ENCODE measurements around the gene TDRD7. TPM values are rescaled to one million over a fixed set of nuclear protein-coding genes. Genes with fewer than 3 reads are reported as not detected.
A peak's percentile ranks its signal among the peaks of the same experiment; 100 is the strongest.

The TDRD7 gene
- total RNA-seq, 3 donors from 2014 or later (not counting 1 experiment from before 2014, with no cell fraction given) = 9.8 to 16.4 (median 16.3) TPM

DNA sequence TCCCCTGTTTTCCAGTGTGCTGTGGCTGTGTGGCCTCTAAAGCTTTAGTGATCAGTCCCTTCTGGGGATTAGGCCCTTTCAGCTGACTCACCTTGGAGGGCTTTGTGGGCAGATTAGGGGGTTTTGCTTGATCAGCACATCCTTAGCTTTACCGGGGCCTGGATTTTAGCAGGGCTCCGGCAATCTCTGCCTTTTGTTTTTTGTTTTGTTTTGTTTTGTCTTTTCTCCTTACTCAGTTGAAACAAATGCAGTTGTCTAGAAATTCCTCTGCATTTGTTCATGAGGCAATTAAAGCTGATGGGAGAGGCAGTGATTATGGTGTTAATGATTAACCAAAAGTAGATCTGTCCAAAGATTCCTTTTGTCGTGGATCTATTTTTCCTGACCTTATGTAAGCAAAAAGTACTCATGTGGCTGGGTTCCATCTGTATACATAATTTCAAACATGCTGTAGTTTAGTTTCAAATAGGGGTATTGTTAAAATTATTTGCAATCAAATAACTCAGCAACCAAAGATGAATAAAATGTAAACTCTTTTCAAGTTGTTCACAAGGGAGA is 5.2 kb upstream of the TDRD7 start:
- Mint-ChIP-seq H3K27me3 (ENCODE audit: low read depth in 2 of 2) (peaks cover 27 to 49% of the 10 kb centered on the region in 2 donors), H3K9me3 (peaks cover 2 to 4% of the 10 kb centered on the region in 2 donors), H3K4me1 (peaks cover 6% of the 10 kb centered on the region in 2 donors), H3K36me3 (peaks cover 14% of the 10 kb centered on the region), H3K4me3 (no peak overlapping the region), H3K27ac (no peak overlapping the region)
- no peaks in the 10 kb centered on the region for H3K36me3 ChIP-seq (ENCODE audit: control insufficient read depth, insufficient read depth, low read length)
- ATAC-seq = no peak
- 94% methylated on average over 2 of the region's 3 CpGs for WGBS (ENCODE audit: insufficient coverage)
- intact Hi-C loops (cut with micrococcal nuclease) = no loop called here
- H3K27me3 ChIP-seq (ENCODE audit: control insufficient read depth, insufficient read depth, low read length) = peaks cover 2% of the 10 kb centered on the region
- TF ChIP-seq, protein P1, sequence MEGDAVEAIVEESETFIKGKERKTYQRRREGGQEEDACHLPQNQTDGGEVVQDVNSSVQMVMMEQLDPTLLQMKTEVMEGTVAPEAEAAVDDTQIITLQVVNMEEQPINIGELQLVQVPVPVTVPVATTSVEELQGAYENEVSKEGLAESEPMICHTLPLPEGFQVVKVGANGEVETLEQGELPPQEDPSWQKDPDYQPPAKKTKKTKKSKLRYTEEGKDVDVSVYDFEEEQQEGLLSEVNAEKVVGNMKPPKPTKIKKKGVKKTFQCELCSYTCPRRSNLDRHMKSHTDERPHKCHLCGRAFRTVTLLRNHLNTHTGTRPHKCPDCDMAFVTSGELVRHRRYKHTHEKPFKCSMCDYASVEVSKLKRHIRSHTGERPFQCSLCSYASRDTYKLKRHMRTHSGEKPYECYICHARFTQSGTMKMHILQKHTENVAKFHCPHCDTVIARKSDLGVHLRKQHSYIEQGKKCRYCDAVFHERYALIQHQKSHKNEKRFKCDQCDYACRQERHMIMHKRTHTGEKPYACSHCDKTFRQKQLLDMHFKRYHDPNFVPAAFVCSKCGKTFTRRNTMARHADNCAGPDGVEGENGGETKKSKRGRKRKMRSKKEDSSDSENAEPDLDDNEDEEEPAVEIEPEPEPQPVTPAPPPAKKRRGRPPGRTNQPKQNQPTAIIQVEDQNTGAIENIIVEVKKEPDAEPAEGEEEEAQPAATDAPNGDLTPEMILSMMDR (IDR thresholded peaks at IDR 0.05) = no peak
- H3K9me3 ChIP-seq (ENCODE audit: control insufficient read depth, insufficient read depth, low read length) = no peaks in the 10 kb centered on the region
- H3K4me3 ChIP-seq (ENCODE audit: low read length) = no peak overlapping the region
- no peaks in the 10 kb centered on the region for H3K4me1 ChIP-seq (ENCODE audit: control insufficient read depth, insufficient read depth, low read length)
- no peak for DNase-seq
- no peak overlapping the region for H3K27ac ChIP-seq (ENCODE audit: low read length)

DNA sequence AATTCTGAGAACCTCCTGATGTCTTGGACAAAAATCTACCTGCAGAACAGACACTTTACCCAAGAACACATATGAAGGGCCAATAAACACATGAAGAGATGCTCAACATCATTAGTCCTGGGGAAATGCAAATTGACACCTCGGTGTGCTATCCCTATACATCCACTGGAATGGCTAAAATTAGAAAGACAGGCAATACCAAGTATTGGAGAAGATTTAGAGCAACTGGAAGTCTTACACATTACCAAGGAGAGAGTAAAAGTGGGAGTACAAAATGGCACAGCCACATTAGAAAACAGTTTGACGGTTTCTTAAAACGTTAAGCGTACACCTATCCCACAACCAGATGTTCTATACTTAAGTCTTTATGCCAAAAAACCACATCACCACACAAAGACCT is 3.3 kb upstream of the TDRD7 start:
- DNase-seq = no peak
- Mint-ChIP-seq H3K36me3 (peaks cover 11% of the 10 kb centered on the region), H3K4me1 (peaks cover 18 to 19% of the 10 kb centered on the region in 2 donors), H3K27me3 (ENCODE audit: low read depth in 2 of 2) (peaks cover 25 to 45% of the 10 kb centered on the region in 2 donors), H3K9me3 (peaks cover 2 to 4% of the 10 kb centered on the region in 2 donors), H3K4me3 (no peak overlapping the region), H3K27ac (no peak overlapping the region)
- peaks cover 2% of the 10 kb centered on the region for H3K27me3 ChIP-seq (ENCODE audit: control insufficient read depth, insufficient read depth, low read length)
- H3K27ac ChIP-seq (ENCODE audit: low read length) = no peak overlapping the region
- peaks cover 10% of the 10 kb centered on the region for H3K4me1 ChIP-seq (ENCODE audit: control insufficient read depth, insufficient read depth, low read length)
- no peaks in the 10 kb centered on the region for H3K36me3 ChIP-seq (ENCODE audit: control insufficient read depth, insufficient read depth, low read length)
- WGBS (ENCODE audit: insufficient coverage) = 78% methylated on average over 4 of the region's 4 CpGs
- intact Hi-C loops (cut with micrococcal nuclease) = no loop called here
- H3K9me3 ChIP-seq (ENCODE audit: control insufficient read depth, insufficient read depth, low read length) = no peaks in the 10 kb centered on the region
- no peak overlapping the region for H3K4me3 ChIP-seq (ENCODE audit: low read length)
- TF ChIP-seq, protein P1 (IDR thresholded peaks at IDR 0.05) = no peak
- no peak for ATAC-seq

DNA sequence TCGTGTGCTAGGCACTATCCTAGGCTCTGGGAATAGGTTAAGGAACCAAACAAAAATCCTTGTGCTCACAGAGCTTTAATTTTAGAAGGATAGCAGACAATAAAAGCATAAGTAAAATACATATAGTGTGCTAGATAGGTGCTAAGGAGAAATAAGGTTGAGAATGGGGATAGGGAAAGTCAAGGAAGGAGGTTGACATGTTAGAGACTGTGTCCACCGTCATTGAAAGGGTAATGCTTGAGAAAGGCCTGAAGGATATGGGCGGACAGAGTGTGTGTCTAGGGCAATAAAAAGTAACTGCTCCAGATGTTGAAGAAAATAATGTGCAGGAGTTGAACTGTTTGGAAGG is 482 bp upstream of the TDRD7 start:
- WGBS (ENCODE audit: insufficient coverage) = 20% methylated on average over 3 of the region's 3 CpGs
- Histone ChIP-seq H3K27me3 (ENCODE audit: control insufficient read depth, insufficient read depth, low read length) (peaks cover 2% of the 10 kb centered on the region), H3K27ac (ENCODE audit: low read length) (peak overlapping the region; percentile 74), H3K9me3 (ENCODE audit: control insufficient read depth, insufficient read depth, low read length) (no peaks in the 10 kb centered on the region), H3K4me3 (ENCODE audit: low read length) (peak overlapping the region; percentile 39), H3K4me1 (ENCODE audit: control insufficient read depth, insufficient read depth, low read length) (peaks cover 10% of the 10 kb centered on the region), H3K36me3 (ENCODE audit: control insufficient read depth, insufficient read depth, low read length) (no peaks in the 10 kb centered on the region)
- Mint-ChIP-seq H3K9me3 (no peaks in the 10 kb centered on the region), H3K27me3 (ENCODE audit: low read depth in 2 of 2) (peaks cover 15 to 26% of the 10 kb centered on the region in 2 donors), H3K4me3 (peak overlapping the region; percentile 92), H3K36me3 (no peaks in the 10 kb centered on the region), H3K27ac (peak overlapping the region; percentile 84 to 88), H3K4me1 (peaks cover 32 to 33% of the 10 kb centered on the region in 2 donors)
- intact Hi-C loops (cut with micrococcal nuclease) = loop anchor here (1.0 to 2.0 kb wide), 2 partner anchors 187 to 203 kb away; no protein-coding TSS in a partner anchor
- DNase-seq = no peak
- TF ChIP-seq, protein P1 (IDR thresholded peaks at IDR 0.05) = no peak
- no peak for ATAC-seq
